ENCODE measurements around the gene BOD1. TPM values are rescaled to one million over a fixed set of nuclear protein-coding genes. Genes with fewer than 3 reads are reported as not detected.

The BOD1 gene
- total and polyA plus RNA-seq, 2 of the 8 experiments (the other 6 are each of a cell fraction or from before 2014, with no cell fraction given), result 107 to 149 TPM

GRCh38 chr5:173648308-173648866 lies 31.9 kb upstream of the BOD1 start (continued):
- TF ChIP-seq CTCF (IDR thresholded peaks at IDR 0.05; ENCODE audit: control extremely low read depth in 1 of 3, insufficient read depth in 1 of 3, low read depth in 1 of 3, low read length in 3 of 3) (no peak), RFX5 (IDR thresholded peaks at IDR 0.05; ENCODE audit: borderline replicate concordance, low read depth, low read length) (no peak), MAFK (IDR thresholded peaks at IDR 0.05; ENCODE audit: low read depth, low read length) (no peak), CHD1 (IDR thresholded peaks at IDR 0.05; ENCODE audit: low read depth, low read length) (no peak), CTBP2 (IDR thresholded peaks at IDR 0.05; ENCODE audit: borderline replicate concordance, insufficient read depth, insufficient read length, low read length) (no peak)

Data from H1 (cell line).